ENCODE data around the gene FAU. TPM values are rescaled to one million over a fixed set of nuclear protein-coding genes. Genes with fewer than 3 reads are reported as not detected.

The FAU gene
- total and polyA plus RNA-seq, 7 donors, result 465 to 798 (median 639) TPM

GRCh38 chr11:65131895-65132237, 9.9 kb upstream of the FAU start:
- Histone ChIP-seq H3K4me1 (peaks cover 30% of the 10 kb centered on the region), H3K9me3 (no peaks in the 10 kb centered on the region), H3K4me3 (no peak overlapping the region), H3K27me3 (ENCODE audit: insufficient read depth in 3 of 3, low read length in 2 of 3) (no peaks in the 10 kb centered on the region), H3K36me3 (ENCODE audit: insufficient read depth in 1 of 2, low read depth in 1 of 2) (peaks cover 3 to 64% of the 10 kb centered on the region in 2 donors), H3K27ac (no peak overlapping the region)
- no peak for ATAC-seq
- TF ChIP-seq CTCF (IDR thresholded peaks at IDR 0.05), result no peak
- DNase-seq, result peak in 1 of 2 donors; percentile 44
- intact Hi-C loops (cut with DNase I), result no loop called here
- 57 to 77% (median 63%) methylated on average over 6 of the region's 6 CpGs for WGBS, 3 donors

- no peak for TF ChIP-seq CTCF (IDR thresholded peaks at IDR 0.05)
- Histone ChIP-seq H3K27ac (no peak overlapping the region), H3K4me1 (peaks cover 30% of the 10 kb centered on the region), H3K4me3 (no peak overlapping the region), H3K27me3 (ENCODE audit: insufficient read depth in 3 of 3, low read length in 2 of 3) (no peaks in the 10 kb centered on the region), H3K36me3 (ENCODE audit: insufficient read depth in 1 of 2, low read depth in 1 of 2) (peaks cover 3 to 68% of the 10 kb centered on the region in 2 donors), H3K9me3 (no peaks in the 10 kb centered on the region)
- ATAC-seq (no peak), DNase-seq (no peak)
- WGBS, 3 donors, result 71 to 86% (median 79%) methylated on average over 3 of the region's 3 CpGs
- intact Hi-C loops (cut with DNase I), result no loop called here
Observed at GRCh38 chr11:65131417-65131776, 9.5 kb upstream of the FAU start.

GRCh38 chr11:65130631-65131416, 8.9 kb upstream of the FAU start:
- Histone ChIP-seq H3K4me1 (peaks cover 26% of the 10 kb centered on the region), H3K27ac (no peak overlapping the region), H3K27me3 (ENCODE audit: insufficient read depth in 3 of 3, low read length in 2 of 3) (no peaks in the 10 kb centered on the region), H3K9me3 (no peaks in the 10 kb centered on the region), H3K4me3 (no peak overlapping the region), H3K36me3 (ENCODE audit: insufficient read depth in 1 of 2, low read depth in 1 of 2) (peaks cover 3 to 74% of the 10 kb centered on the region in 2 donors)
- no peak for ATAC-seq
- TF ChIP-seq CTCF (IDR thresholded peaks at IDR 0.05), result no peak
- 68 to 79% (median 68%) methylated on average over 19 of the region's 19 CpGs for WGBS, 3 donors
- intact Hi-C loops (cut with DNase I), result no loop called here
- DNase-seq, result no peak

- ATAC-seq (no peak), DNase-seq (no peak)
- TF ChIP-seq CTCF (IDR thresholded peaks at IDR 0.05), result no peak
- H3K27ac ChIP-seq, result no peak overlapping the region
- intact Hi-C loops (cut with DNase I), result no loop called here
- peaks cover 20% of the 10 kb centered on the region for H3K4me1 ChIP-seq
- WGBS, 3 donors, result 71 to 80% (median 78%) methylated on average over 13 of the region's 13 CpGs
- H3K9me3 ChIP-seq, result no peaks in the 10 kb centered on the region
- H3K36me3 ChIP-seq (ENCODE audit: insufficient read depth in 1 of 2, low read depth in 1 of 2), result peaks cover 3 to 84% of the 10 kb centered on the region in 2 donors
- no peak overlapping the region for H3K4me3 ChIP-seq
- H3K27me3 ChIP-seq (ENCODE audit: insufficient read depth in 3 of 3, low read length in 2 of 3), result no peaks in the 10 kb centered on the region
Observed at GRCh38 chr11:65129649-65130441, 7.9 kb upstream of the FAU start.

Data from psoas muscle (tissue), 8 donors.